Putamen (tissue), 1 donor: ENCODE measurements around the gene WHRN.

Source experiments
- DNase-seq: peaks from one replicate; pipeline ENCODE4 v3.0.0-alpha.2; 2016; ENCODE audit warnings: low spot score

Gene WHRN

GRCh38 chr9:114378883-114379282, 126.4 kb downstream of the WHRN start:
- DNase-seq: no peak

- no peak for DNase-seq
These were observed 127.3 kb downstream of the WHRN start for GRCh38 chr9:114378016-114378415.

GRCh38 chr9:114376586-114377445, 128.5 kb downstream of the WHRN start:
- DNase-seq: no peak

GRCh38 chr9:114375386-114376175, 129.7 kb downstream of the WHRN start:
- DNase-seq: no peak

- DNase-seq: no peak
These were observed 130.3 kb downstream of the WHRN start for GRCh38 chr9:114374936-114375335.

GRCh38 chr9:114373960-114374730, 131.1 kb downstream of the WHRN start:
- no peak for DNase-seq

- no peak for DNase-seq
These were observed 132.3 kb downstream of the WHRN start for GRCh38 chr9:114372921-114373448.

GRCh38 chr9:114371973-114372917, 133.0 kb downstream of the WHRN start:
- DNase-seq: no peak

GRCh38 chr9:114371343-114371944, 133.8 kb downstream of the WHRN start:
- no peak for DNase-seq

GRCh38 chr9:114370968-114371320, 134.3 kb downstream of the WHRN start:
- peak; percentile 93 for DNase-seq

GRCh38 chr9:114370251-114370967, 134.9 kb downstream of the WHRN start:
- no peak for DNase-seq

- no peak for DNase-seq
These were observed 135.8 kb downstream of the WHRN start for GRCh38 chr9:114369216-114370130.

- DNase-seq: no peak
These were observed 137.3 kb downstream of the WHRN start for GRCh38 chr9:114367772-114368569.

GRCh38 chr9:114367366-114367765, 137.9 kb downstream of the WHRN start:
- no peak for DNase-seq

GRCh38 chr9:114366334-114367128, 138.7 kb downstream of the WHRN start:
- DNase-seq: no peak

- DNase-seq: no peak
These were observed 140.1 kb downstream of the WHRN start for GRCh38 chr9:114365194-114365593.
